COLO668 (cell line): ENCODE results near the gene ACTR3.

Source experiments
- DNase-seq: peaks from one replicate; lab custom pipeline; 2025; ENCODE audit not compliant: unreplicated experiment; lab: John Stamatoyannopoulos, UW

Gene ACTR3

GRCh38 chr2:113996671-113997594 lies 107.0 kb downstream of the ACTR3 start:
- DNase-seq: no peak

- no peak for DNase-seq
These were observed 111.3 kb downstream of the ACTR3 start for GRCh38 chr2:114001152-114001551.

- no peak for DNase-seq
These were observed 112.0 kb downstream of the ACTR3 start for GRCh38 chr2:114001937-114002336.

DNA sequence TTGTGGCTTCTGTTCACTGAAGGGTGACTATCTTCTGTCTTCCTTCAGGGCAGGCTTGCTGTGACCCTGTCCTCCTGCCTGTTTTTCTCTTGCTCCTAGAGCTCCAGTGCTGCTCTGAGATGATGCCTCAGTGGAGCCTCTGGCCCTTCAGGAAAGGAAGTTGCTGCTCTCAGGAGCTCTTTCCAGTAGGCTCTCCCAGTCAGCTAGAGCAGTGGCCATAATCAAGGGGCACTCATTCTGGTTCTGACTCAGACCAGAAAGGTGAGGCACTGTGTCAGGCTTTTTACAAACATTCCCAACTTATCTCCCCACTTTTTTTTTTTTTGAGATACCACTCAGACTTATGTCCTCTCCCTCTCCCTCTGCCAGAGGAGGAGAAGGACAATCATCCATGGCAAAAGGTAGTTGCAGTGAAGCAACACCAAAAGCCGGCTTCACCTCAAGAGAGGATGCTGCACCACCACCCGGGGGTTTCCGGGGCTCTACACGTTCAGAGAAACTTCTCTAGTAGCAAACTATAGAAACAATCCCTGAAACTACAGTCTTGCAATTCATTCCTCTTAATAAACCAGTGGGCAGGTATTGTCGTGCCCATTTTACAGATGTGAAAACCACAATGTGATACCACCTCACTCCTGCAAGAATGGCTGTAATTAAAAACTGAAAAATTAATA lies 115.4 kb downstream of the ACTR3 start:
- no peak for DNase-seq

DNA sequence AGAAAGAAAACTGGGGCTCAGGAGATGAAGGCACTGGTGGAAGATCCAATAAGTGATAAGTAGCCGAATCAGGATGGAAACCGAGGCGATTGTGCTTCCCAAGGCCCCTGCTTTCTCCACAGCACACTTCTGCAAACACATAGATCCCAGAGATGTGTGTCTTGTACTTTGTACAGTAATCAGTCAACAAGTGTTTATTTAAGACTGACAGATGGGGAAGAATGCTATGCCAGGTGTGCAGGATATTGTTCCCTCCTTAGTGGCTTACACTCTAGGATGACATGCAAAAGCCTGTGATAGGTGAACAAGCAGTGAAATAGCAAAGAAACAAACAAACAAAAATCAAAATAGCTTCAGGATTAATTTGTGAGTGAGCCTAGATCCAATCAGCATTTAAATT lies 116.6 kb downstream of the ACTR3 start:
- DNase-seq: peak; percentile 35

- DNase-seq: no peak
These were observed 117.5 kb downstream of the ACTR3 start for GRCh38 chr2:114007436-114007835.

DNA sequence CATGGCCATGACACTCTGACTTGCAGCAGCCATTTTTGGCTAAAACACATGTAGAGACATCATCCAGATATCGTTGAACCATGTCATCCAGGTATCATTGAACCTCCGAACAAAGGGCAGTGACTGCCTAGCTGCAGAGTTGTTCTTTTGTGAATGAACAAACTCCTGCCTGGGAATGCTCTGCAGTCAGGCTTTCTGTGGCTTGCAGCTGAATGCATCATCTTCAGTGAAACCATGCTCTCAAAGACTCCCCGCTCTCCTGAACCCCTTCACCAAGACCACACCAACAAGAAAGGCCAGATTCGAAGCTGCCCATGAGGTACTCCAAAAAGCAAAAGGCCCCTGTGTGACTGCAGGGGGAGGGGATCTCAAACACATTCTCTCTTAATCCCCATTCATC lies 118.8 kb downstream of the ACTR3 start:
- no peak for DNase-seq

DNA sequence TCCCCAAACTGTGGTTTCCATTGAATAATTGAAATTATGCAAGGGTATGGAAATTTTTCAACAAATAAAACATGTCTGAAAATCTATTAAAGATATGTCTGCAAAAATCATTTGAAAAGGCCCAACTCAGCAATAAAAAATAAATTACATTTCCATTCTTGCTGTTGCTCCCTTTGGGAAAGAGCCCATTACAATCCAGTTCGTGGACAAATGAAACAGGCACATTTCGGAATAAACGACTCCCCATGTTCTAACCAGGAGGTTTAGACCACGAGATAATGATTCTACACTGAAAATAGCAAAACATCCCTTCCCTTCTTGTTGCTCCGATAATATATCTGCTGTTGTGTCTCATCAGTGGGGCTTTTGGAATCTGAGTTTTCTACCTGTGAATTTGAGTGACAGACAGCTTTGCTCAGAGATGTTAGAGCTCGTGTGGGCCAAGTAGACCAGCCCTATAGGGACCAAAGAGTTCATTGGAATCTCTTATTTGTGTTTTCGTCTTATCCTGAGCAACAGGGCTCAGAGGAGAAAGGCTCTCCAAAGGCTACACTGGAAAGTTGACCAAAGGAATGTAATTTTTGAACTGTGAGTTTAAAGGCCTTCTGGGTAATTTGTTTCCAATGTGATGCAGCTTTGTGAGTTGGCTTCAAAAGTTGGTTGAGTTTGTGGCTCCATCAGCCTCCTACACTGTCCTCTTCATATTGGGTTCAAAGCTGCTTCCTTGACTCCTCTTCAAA lies 119.5 kb downstream of the ACTR3 start:
- DNase-seq: no peak

- no peak for DNase-seq
These were observed 120.1 kb downstream of the ACTR3 start for GRCh38 chr2:114010001-114010400.

GRCh38 chr2:114011713-114012112 lies 121.8 kb downstream of the ACTR3 start:
- DNase-seq: no peak
